B cell (primary cell): Measurements from ENCODE around the gene KAT2A.

ENCODE experiments used
- CTCF ChIP-seq: fragments of 200-600 bp; IDR thresholded peaks from one replicate; pipeline ENCODE4 v1.8.0; 2022; ENCODE audit warnings: antibody characterized with exemption, mild to moderate bottlenecking
- EZH2 ChIP-seq: IDR thresholded peaks from 2 replicates; pipeline ENCODE4 v1.6.1; 2012; ENCODE audit warnings: borderline replicate concordance, low read depth, mild to moderate bottlenecking, moderate library complexity, low read length; ENCODE audit not compliant: insufficient read depth, poor library complexity, severe bottlenecking

- TF ChIP-seq CTCF: no peak
- no peak for TF ChIP-seq EZH2
These were observed 6.2 kb upstream of the KAT2A start for GRCh38 chr17:42127414-42127813.
